D721Med (cell line): ENCODE results near the gene SENP6.
"Not testable (repeated sequence)": the region's sequence is repeated elsewhere in the genome, so short reads cannot be mapped to it uniquely, and the experiment has no call there.

ENCODE experiments used
- DNase-seq: peaks from one replicate; pipeline ENCODE4 v3.0.0; 2011; ENCODE audit warnings: low spot score; ENCODE audit not compliant: insufficient read length
- FAIRE-seq: peaks from 2 replicates; lab custom pipeline; 2011; peaks lifted over from hg19 to GRCh38; lab: Jason Lieb, UNC
- CTCF ChIP-seq: IDR thresholded peaks from 2 replicates; pipeline ENCODE4 v1.5.1; 2012; ENCODE audit warnings: mild to moderate bottlenecking, control low read depth; ENCODE audit not compliant: insufficient read depth; ENCODE audit errors: missing control alignments

The SENP6 gene

GRCh38 chr6:75572072-75572471, 29.6 kb upstream of the SENP6 start:
- no peak for DNase-seq
- FAIRE-seq = no peak
- TF ChIP-seq CTCF = no peak

- no peak for FAIRE-seq
These were observed 21.7 kb upstream of the SENP6 start for GRCh38 chr6:75579951-75580350.

GRCh38 chr6:75581231-75581630, 20.4 kb upstream of the SENP6 start:
- no peak for FAIRE-seq
- TF ChIP-seq CTCF = no peak

More at GRCh38 chr6:75579951-75580350, 21.7 kb upstream of the SENP6 start:
- no peak for DNase-seq
- TF ChIP-seq CTCF = no peak

GRCh38 chr6:75584552-75584951, 17.1 kb upstream of the SENP6 start:
- not testable (repeated sequence) for FAIRE-seq, DNase-seq

More at GRCh38 chr6:75581231-75581630, 20.4 kb upstream of the SENP6 start:
- no peak for DNase-seq

- no peak for FAIRE-seq
- TF ChIP-seq CTCF = no peak
- DNase-seq = no peak
These were observed 12.7 kb upstream of the SENP6 start for GRCh38 chr6:75588948-75589347.

- TF ChIP-seq CTCF = no peak
- no peak for FAIRE-seq
These were observed 11.3 kb upstream of the SENP6 start for GRCh38 chr6:75590370-75590769.

GRCh38 chr6:75596380-75596779, 5.3 kb upstream of the SENP6 start:
- not testable (repeated sequence) for DNase-seq, FAIRE-seq

More at GRCh38 chr6:75590370-75590769, 11.3 kb upstream of the SENP6 start:
- DNase-seq = no peak

- no peak for DNase-seq
- TF ChIP-seq CTCF = no peak
- no peak for FAIRE-seq
These were observed 912 bp upstream of the SENP6 start for GRCh38 chr6:75600768-75601167.
